DOHH2 (cell line): Measurements from ENCODE around the gene PGS1.

Experiments
- H3F3A ChIP-seq: fragments of 200-600 bp; sonication (generic), shearing (Covaris generic); 2 replicates; pipeline ENCODE4 v1.6.0; 2016; ENCODE audit warnings: antibody characterized with exemption, mild to moderate bottlenecking; ENCODE audit not compliant: control insufficient read depth, insufficient read depth
- H3K27ac ChIP-seq: fragments of 200-600 bp; sonication (generic); 2 replicates; pipeline ENCODE4 v1.5.1; 2014; ENCODE audit warnings: low read depth, mild to moderate bottlenecking, low read length, moderate library complexity
- H3K27me3 ChIP-seq: fragments of 200-600 bp; sonication (generic); 2 replicates; pipeline ENCODE4 v1.6.1; 2014; ENCODE audit warnings: mild to moderate bottlenecking, low read length, mixed read lengths; ENCODE audit not compliant: control insufficient read depth
- H3K36me3 ChIP-seq: fragments of 200-600 bp; sonication (generic); 2 replicates; pipeline ENCODE4 v1.6.1; 2014; ENCODE audit warnings: mild to moderate bottlenecking, low read length, moderate library complexity, mixed read lengths; ENCODE audit not compliant: control insufficient read depth
- H3K4me1 ChIP-seq: fragments of 200-600 bp; sonication (generic); 2 replicates; pipeline ENCODE4 v1.6.1; 2014; ENCODE audit warnings: mild to moderate bottlenecking, low read length, mixed read lengths; ENCODE audit not compliant: control insufficient read depth
- H3K4me2 ChIP-seq: fragments of 200-600 bp; sonication (generic); 2 replicates; pipeline ENCODE4 v1.6.0; 2014; ENCODE audit warnings: mild to moderate bottlenecking, low read length, moderate library complexity
- H3K4me3 ChIP-seq: fragments of 200-600 bp; sonication (generic); 2 replicates; pipeline ENCODE4 v1.5.1; 2014; ENCODE audit warnings: mild to moderate bottlenecking, low read length, mixed read lengths
- H3K79me2 ChIP-seq: fragments of 200-600 bp; sonication (generic); 2 replicates; pipeline ENCODE4 v1.6.1; 2014; ENCODE audit warnings: mild to moderate bottlenecking, low read length, mixed read lengths; ENCODE audit not compliant: control insufficient read depth
- H3K9me2 ChIP-seq: fragments of 200-600 bp; sonication (generic); replicated peaks from 2 replicates; pipeline ENCODE4 v1.6.1; 2014; ENCODE audit warnings: mild to moderate bottlenecking, low read length, mixed read lengths; ENCODE audit not compliant: control insufficient read depth
- H3K9me3 ChIP-seq: fragments of 200-600 bp; sonication (generic); 2 replicates; pipeline ENCODE4 v1.6.1; 2014; ENCODE audit warnings: antibody characterized with exemption, low read length, mixed read lengths; ENCODE audit not compliant: control insufficient read depth, insufficient read depth
- H4K20me1 ChIP-seq: fragments of 200-600 bp; sonication (generic); 2 replicates; pipeline ENCODE4 v1.6.0; 2014; ENCODE audit warnings: low read depth, mild to moderate bottlenecking, antibody characterized with exemption, low read length, moderate library complexity; ENCODE audit not compliant: control insufficient read depth, insufficient read depth
- EZH2phosphoT487 ChIP-seq: fragments of 200-600 bp; sonication (generic); IDR thresholded peaks from 2 replicates; pipeline ENCODE4 v1.6.1; 2017; ENCODE audit warnings: borderline replicate concordance, mild to moderate bottlenecking, antibody characterized with exemption, low read length, moderate library complexity, mixed read lengths
- TF ChIP-seq, protein P1 (sequence below): fragments of 200-600 bp; sonication (generic); IDR thresholded peaks from one replicate; pipeline ENCODE4 v1.5.1; 2014; ENCODE audit warnings: antibody characterized with exemption, mild to moderate bottlenecking, low read depth, low read length; ENCODE audit not compliant: poor library complexity, severe bottlenecking

Gene PGS1

DNA sequence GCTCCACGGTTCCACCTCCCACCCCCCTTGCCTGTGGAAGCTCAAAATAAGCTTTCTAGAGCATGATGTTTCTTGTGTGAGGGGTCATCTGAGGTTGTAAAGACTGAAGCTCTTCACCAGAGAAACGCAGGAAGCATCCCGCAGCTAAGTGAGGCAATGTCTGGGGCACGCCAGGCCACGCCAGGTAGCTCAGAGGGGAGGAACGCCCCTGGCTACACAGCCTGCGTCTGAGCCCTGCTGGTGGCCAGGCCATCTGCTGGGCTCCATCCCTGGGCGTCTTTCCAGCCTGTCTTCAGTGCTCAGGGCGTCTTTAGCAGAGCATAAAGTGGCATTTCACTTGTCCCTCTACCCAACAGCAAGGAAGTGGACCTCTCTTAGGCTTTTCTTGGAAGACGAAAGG lies 33.8 kb upstream of the PGS1 start:
- no peaks in the 10 kb centered on the region for H4K20me1 ChIP-seq

DNA sequence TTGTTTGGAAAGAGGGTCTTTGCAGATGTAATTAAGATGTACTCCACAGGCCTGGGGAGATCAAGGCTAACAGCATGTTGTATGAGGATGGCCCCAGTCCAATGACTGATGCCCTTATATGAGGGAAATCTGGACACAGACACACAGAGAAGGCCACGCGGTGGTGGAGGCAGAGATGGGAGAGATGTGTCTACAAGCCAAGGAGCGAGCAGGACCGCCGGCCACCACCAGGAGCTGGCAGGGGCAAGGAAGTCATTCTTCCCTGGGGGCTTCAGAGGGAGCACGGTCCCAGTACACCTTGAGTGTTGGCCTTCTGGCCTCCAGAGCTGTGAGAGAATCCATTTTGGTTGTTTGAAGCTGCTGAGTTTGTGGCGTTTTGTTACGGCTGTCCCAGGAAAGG lies 33.3 kb upstream of the PGS1 start:
- Histone ChIP-seq H3K27ac (no peak overlapping the region), H3K4me3 (no peak overlapping the region), H3K27me3 (peaks cover 76% of the 10 kb centered on the region), H3K36me3 (no peaks in the 10 kb centered on the region), H3K9me2 (no peaks in the 10 kb centered on the region), H3K4me1 (peaks cover 43% of the 10 kb centered on the region), H3K79me2 (no peaks in the 10 kb centered on the region), H3K9me3 (no peaks in the 10 kb centered on the region), H4K20me1 (no peaks in the 10 kb centered on the region), H3F3A (peaks cover 5% of the 10 kb centered on the region; the same call in 1 of the 2 replicates), H3K4me2 (no peak overlapping the region)
- TF ChIP-seq EZH2phosphoT487 = no peak
- TF ChIP-seq, protein P1, sequence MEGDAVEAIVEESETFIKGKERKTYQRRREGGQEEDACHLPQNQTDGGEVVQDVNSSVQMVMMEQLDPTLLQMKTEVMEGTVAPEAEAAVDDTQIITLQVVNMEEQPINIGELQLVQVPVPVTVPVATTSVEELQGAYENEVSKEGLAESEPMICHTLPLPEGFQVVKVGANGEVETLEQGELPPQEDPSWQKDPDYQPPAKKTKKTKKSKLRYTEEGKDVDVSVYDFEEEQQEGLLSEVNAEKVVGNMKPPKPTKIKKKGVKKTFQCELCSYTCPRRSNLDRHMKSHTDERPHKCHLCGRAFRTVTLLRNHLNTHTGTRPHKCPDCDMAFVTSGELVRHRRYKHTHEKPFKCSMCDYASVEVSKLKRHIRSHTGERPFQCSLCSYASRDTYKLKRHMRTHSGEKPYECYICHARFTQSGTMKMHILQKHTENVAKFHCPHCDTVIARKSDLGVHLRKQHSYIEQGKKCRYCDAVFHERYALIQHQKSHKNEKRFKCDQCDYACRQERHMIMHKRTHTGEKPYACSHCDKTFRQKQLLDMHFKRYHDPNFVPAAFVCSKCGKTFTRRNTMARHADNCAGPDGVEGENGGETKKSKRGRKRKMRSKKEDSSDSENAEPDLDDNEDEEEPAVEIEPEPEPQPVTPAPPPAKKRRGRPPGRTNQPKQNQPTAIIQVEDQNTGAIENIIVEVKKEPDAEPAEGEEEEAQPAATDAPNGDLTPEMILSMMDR = no peak

More for the DNA sequence above, 33.8 kb upstream of the PGS1 start:
- peaks cover 72% of the 10 kb centered on the region for H3K27me3 ChIP-seq
- H3K79me2 ChIP-seq = no peaks in the 10 kb centered on the region
- no peaks in the 10 kb centered on the region for H3K9me3 ChIP-seq
- H3K4me1 ChIP-seq = peaks cover 47% of the 10 kb centered on the region
- no peak overlapping the region for H3K27ac ChIP-seq
- H3K4me3 ChIP-seq = no peak overlapping the region
- H3K9me2 ChIP-seq = no peaks in the 10 kb centered on the region
- peaks cover 8% of the 10 kb centered on the region; the same call in 1 of the 2 replicates for H3F3A ChIP-seq
- no peak overlapping the region for H3K4me2 ChIP-seq
- TF ChIP-seq, protein P1 = no peak
- no peak for TF ChIP-seq EZH2phosphoT487
- no peaks in the 10 kb centered on the region for H3K36me3 ChIP-seq

DNA sequence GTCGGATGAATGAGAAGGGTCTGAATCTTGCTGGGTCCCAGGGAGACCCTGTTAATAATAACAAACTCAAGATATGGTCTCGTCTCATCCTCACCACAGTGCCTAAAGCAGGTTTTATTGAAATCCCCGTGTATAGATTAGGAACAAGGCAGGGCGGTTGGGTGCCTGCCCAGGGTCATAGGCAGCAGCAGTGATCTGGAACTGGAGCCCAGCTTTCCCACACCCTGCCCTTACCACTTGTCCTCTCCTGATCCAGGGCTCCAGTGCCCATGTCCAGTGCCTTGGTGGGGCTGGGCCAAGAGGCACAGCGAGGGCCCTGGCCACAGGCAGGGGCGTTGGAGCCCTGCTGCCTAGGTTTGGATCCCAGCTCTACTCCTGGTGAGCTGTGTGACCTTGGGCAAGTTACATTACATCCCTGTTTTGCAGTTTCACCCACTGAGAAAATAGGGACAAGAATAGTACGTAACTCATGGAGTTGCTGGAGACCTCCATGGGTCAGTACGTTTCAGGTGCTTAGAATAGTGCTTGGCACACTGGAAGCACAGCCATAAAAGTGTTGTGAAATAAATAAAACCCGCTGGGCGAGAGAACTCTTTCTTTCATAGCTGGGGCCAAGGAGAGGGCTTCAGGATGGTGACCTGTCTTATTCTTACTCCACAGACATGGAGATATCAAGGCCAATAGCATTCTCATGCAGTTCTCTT lies 32.5 kb upstream of the PGS1 start:
- H3K4me1 ChIP-seq = peaks cover 42% of the 10 kb centered on the region
- peaks cover 80% of the 10 kb centered on the region for H3K27me3 ChIP-seq
- no peak overlapping the region for H3K4me3 ChIP-seq
- H3K4me2 ChIP-seq = no peak overlapping the region
- no peak for TF ChIP-seq EZH2phosphoT487
- TF ChIP-seq, protein P1 = no peak
- H3F3A ChIP-seq = no peaks in the 10 kb centered on the region
- H3K79me2 ChIP-seq = no peaks in the 10 kb centered on the region
- no peaks in the 10 kb centered on the region for H3K36me3 ChIP-seq
- no peaks in the 10 kb centered on the region for H3K9me3 ChIP-seq
- H3K9me2 ChIP-seq = no peaks in the 10 kb centered on the region
- H4K20me1 ChIP-seq = no peaks in the 10 kb centered on the region
- H3K27ac ChIP-seq = no peak overlapping the region
